Adrenal gland (tissue), 12 donors: Measurements from ENCODE around the gene HOXA9. TPM values are rescaled to one million over a fixed set of nuclear protein-coding genes. Genes with fewer than 3 reads are reported as not detected.

Experiments
- DNase-seq, 7 donors: peaks; one replicate each; pipeline ENCODE4 v3.0.0-alpha.2; 2019 to 2020
- H3K27ac ChIP-seq, 5 donors: fragments of 200-600 bp; sonication (generic) in 4 of 5; 1 replicate in 3 of 5; 2 replicates in 2 of 5; pipeline versions ENCODE4 v1.5.1 to v1.8.0; 2016 to 2020; ENCODE audit warnings: mild to moderate bottlenecking in 1 of 5
- H3K27me3 ChIP-seq: fragments of 200-600 bp; 2 replicates; pipeline ENCODE4 v1.8.0; 2021
- H3K36me3 ChIP-seq, 2 donors: fragments of 200-600 bp; replicated peaks in 1 of 2; 1 replicate in 1 of 2; 2 replicates in 1 of 2; pipeline versions ENCODE4 v1.5.1 to v1.8.0; 2018 to 2022
- H3K4me1 ChIP-seq, 2 donors: fragments of 200-600 bp; replicated peaks in 1 of 2; 1 replicate in 1 of 2; 2 replicates in 1 of 2; pipeline versions ENCODE4 v1.5.1 to v1.8.0; 2018 to 2021
- H3K4me3 ChIP-seq, 4 donors: fragments of 200-600 bp; sonication (generic) in 3 of 4; one replicate each; pipeline ENCODE4 v1.5.1; 2016 to 2018
- H3K9me3 ChIP-seq, 3 donors: fragments of 200-600 bp; sonication (generic) in 1 of 3; replicated peaks in 1 of 3; 1 replicate in 2 of 3; 2 replicates in 1 of 3; pipeline versions ENCODE4 v1.5.1 to v1.8.0; 2016 to 2021
- CTCF ChIP-seq, 6 experiments: fragments of 450-650 bp in 4 of 6; fragments of 200-600 bp in 2 of 6; sonication (generic) in 1 of 6; IDR thresholded peaks; 1 replicate in 5 of 6; 2 replicates in 1 of 6; pipeline versions ENCODE4 v1.5.1 to v1.8.0; 2016 to 2021; ENCODE audit warnings: antibody characterized with exemption in 6 of 6, mild to moderate bottlenecking in 2 of 6, moderate library complexity in 1 of 6
- POLR2A ChIP-seq, 2 donors: fragments of 450-650 bp; IDR thresholded peaks; one replicate each; pipeline ENCODE4 v1.6.1; 2017; ENCODE audit warnings: antibody characterized with exemption in 2 of 2, mild to moderate bottlenecking in 2 of 2, moderate library complexity in 1 of 2
- WGBS, 4 donors: extraction: QIAGEN DNeasy Blood & Tissue Kit in 2 of 4; methylation state at CpG; one replicate each; pipeline versions ENCODE4 v1.1.5 to v1.1.7; 2013 to 2017; 5-methylcytosine and 5-hydroxymethylcytosine counted together
- intact Hi-C, 2 donors: fragments of 100-400 bp; cut with DNase I; formaldehyde crosslinking; loops; one replicate each; pipeline versions ENCODE4 v1.14.1 to v1.15.0; 2022 to 2023
- polyA plus RNA-seq, 3 donors: library from polyadenylated mRNA; stranded (reverse); fragments of 200-250 nt in 2 of 3; fragments of 350-450 nt in 1 of 3; fragmentation: Illumina TruSeq in 1 of 3; extraction: RNeasy Lipid Tissue Mini Kit (QIAGEN cat#74804) in 1 of 3; gene quantifications; one replicate each; pipeline ENCODE4 v1.2.3, GENCODE V29; 2013 to 2014
- total RNA-seq, 9 donors: library from RNA; depleted of rRNA in 4 of 9; stranded (reverse); fragments of >200 nt in 4 of 9; fragments of 120-200 nt in 1 of 9; fragmentation: NEBNext Ultra II Directional in 1 of 9; extraction: Animal tissue kit (Norgen Biotek cat#: 25700) in 1 of 9; gene quantifications; one replicate each; pipeline versions ENCODE4 v1.1.0 to v1.2.4, GENCODE V29; 2013 to 2023
- donor health status: healthy with polysubstance abuse.
- donor health status: Bipolar disorder and iron deficiency.
- donor health status: DM: yes; HTN: yes; CAD: no.
- donor health status: DM: no; HTN: no; CAD: no.
- donor health status: DM: no; HTN: no; CAD: no.
- donor health status: DM: yes; HTN: yes; CAD: no.

The HOXA9 gene
- total and polyA plus RNA-seq, 12 donors = 2.6 to 26.7 (median 11.7) TPM

- Histone ChIP-seq H3K27me3 (no peaks in the 10 kb centered on the region), H3K4me1 (peaks cover 6 to 33% of the 10 kb centered on the region in 2 donors), H3K9me3 (no peaks in the 10 kb centered on the region), H3K36me3 (peaks cover 0 to 5% of the 10 kb centered on the region in 2 donors), H3K27ac (peak overlapping the region; percentile 66 to 99 (median 93)), H3K4me3 (peak overlapping the region in 3 of 4 donors; percentile 27 to 63 (median 51))
- intact Hi-C loops = no loop called here
- 15 to 32% (median 18%) methylated on average over 6 to 13 of the region's 13 CpGs for WGBS, 4 donors
- peak in 5 of 7 donors; percentile 50 to 76 (median 61) for DNase-seq
- TF ChIP-seq POLR2A (IDR thresholded peaks at IDR 0.05) (no peak), CTCF (IDR thresholded peaks at IDR 0.05) (peak in 1 of 6 experiments; percentile 13)
These were observed 15.3 kb downstream of the HOXA9 start for GRCh38 chr7:27149842-27150567.

- peak overlapping the region; percentile 70 to 99 (median 92) for H3K27ac ChIP-seq
- H3K9me3 ChIP-seq = no peaks in the 10 kb centered on the region
- H3K4me3 ChIP-seq = peak overlapping the region in 3 of 4 donors; percentile 13 to 63 (median 38)
- TF ChIP-seq CTCF (IDR thresholded peaks at IDR 0.05) (no peak), POLR2A (IDR thresholded peaks at IDR 0.05) (peak; percentile 10 to 44)
- WGBS, 4 donors = 12 to 27% (median 13%) methylated on average over 13 to 30 of the region's 30 CpGs
- DNase-seq = peak; percentile 58 to 82 (median 75)
- no peaks in the 10 kb centered on the region for H3K27me3 ChIP-seq
- H3K36me3 ChIP-seq = peaks cover 0 to 12% of the 10 kb centered on the region in 2 donors
- intact Hi-C loops = no loop called here
- H3K4me1 ChIP-seq = peaks cover 7 to 27% of the 10 kb centered on the region in 2 donors
These were observed 16.3 kb downstream of the HOXA9 start for GRCh38 chr7:27148756-27149641.

GRCh38 chr7:27148031-27148755, 17.1 kb downstream of the HOXA9 start:
- no peaks in the 10 kb centered on the region for H3K9me3 ChIP-seq
- TF ChIP-seq POLR2A (IDR thresholded peaks at IDR 0.05) (peak; percentile 20 to 25), CTCF (IDR thresholded peaks at IDR 0.05) (no peak)
- H3K36me3 ChIP-seq = peaks cover 0 to 12% of the 10 kb centered on the region in 2 donors
- peaks cover 9 to 27% of the 10 kb centered on the region in 2 donors for H3K4me1 ChIP-seq
- no peaks in the 10 kb centered on the region for H3K27me3 ChIP-seq
- DNase-seq = peak; percentile 49 to 78 (median 62)
- intact Hi-C loops = no loop called here
- WGBS, 4 donors = 6 to 13% (median 8%) methylated on average over 13 to 28 of the region's 28 CpGs
- H3K4me3 ChIP-seq = peak overlapping the region in 2 of 4 donors; percentile 38 to 63
- peak overlapping the region; percentile 70 to 99 (median 92) for H3K27ac ChIP-seq
